Stimulated activated CD4-positive, alpha-beta T cell treated with anti-CD3 and anti-CD28 coated beads, TNF-alpha, amount 100 ng/mL, for 4 hours (primary cell): Measurements from ENCODE around the gene SLC9A7.

Experiments
- DNase-seq, 3 experiments: peaks; one replicate each; pipeline ENCODE4 v3.0.0-alpha.2; 2020; ENCODE audit warnings: low read depth in 3 of 3

The SLC9A7 gene

DNA sequence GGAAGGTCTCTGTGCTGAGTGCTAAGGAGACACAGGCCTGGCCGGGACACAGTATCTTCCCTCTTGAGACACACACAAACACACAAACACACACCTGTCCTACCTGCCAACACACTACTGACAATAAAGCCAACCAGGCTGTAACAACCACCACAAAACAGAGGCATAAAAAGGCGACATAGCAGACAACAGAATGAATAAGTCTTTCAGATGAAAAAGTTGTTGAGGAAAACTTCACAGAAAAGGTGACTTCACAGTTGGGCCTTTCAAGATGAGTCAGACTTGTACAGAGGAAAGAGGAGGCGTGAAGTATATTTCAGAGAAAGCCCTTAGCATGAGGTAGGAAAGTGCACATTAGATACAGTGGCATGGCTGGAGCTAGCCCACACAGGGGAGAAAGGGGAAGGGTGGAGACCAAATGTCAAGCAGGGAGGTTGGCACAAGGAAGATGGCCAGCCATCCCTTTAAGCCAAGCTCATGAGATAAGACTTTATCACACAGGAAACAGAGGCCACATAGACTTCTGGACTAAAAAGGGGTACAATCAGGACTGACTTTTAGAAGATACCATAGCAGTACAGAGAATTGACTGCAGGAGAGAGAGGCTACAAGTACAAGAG, 54.0 kb downstream of the SLC9A7 start:
- no peak for DNase-seq

DNA sequence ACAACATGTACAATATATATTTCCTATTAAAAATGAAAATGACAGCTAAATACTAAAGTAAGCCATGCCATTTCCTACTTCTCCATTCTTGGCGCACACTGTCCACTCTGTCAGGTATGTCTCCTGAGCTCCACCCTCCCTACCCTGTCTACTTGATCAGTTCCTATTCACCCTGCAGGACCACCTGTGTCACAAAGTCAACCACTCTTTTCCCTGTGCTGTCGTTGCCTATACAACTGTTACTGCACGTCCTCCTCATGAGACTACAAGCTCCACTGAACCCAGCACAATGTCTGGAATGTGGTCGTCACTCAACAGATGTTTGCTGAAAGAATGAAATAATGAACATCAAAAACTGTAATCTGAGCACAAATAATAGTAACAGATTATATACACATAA, 54.9 kb downstream of the SLC9A7 start:
- no peak for DNase-seq

DNA sequence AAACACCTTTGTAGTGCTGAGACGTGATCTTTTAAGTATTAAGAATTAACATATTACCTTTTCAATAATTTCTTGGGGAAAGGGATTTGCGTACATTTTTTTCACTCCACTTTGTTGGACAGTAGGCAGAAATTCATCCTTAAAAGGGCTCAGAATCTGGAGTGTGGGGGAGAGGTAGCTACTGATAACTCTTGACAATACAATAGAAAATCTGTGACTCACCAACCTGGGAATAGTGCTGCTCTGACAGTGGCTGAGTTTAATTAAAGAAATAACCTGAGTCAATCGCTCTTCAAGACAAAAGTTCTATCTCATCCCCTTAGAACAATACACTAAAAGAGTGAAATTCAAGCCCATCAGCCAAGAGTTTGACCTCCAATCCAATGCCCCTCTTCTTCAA, 60.2 kb downstream of the SLC9A7 start:
- DNase-seq, result no peak

DNA sequence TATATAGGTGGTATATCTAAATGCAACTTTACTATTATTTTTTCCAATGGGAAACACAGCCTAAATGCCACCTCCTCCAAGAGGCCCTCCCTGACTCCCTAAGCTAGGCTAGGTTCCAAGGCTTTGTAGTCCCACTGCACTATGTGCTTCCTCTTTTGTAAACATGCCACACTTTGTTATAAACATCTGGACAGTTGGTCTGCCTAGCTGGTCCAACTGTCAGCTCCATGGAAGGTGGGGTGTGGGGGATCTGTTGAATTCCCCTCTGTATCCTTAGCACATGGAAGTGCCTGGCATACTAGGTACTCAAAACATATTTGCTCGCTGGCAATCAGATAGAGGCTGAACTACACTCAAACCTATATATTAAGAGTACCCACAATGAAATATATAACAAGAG, 63.4 kb downstream of the SLC9A7 start:
- DNase-seq, result no peak

DNA sequence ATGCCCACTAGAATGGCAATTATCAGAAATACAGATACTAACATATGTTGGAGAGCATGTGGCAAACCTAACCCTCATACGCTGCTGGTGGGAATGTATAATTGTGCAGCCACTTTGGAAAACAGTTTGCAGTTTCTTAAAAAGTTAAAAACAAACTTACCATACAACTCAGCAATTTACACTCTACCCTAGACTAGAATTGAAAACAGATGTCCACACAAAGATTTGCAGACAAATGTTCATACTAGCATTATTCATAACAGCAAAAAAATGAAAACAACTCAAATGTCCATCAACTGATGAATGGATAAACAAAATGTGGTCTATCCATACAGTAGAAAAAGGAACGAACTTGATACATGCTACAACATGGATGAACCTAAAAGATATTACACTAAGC, 64.4 kb downstream of the SLC9A7 start:
- DNase-seq, result no peak

DNA sequence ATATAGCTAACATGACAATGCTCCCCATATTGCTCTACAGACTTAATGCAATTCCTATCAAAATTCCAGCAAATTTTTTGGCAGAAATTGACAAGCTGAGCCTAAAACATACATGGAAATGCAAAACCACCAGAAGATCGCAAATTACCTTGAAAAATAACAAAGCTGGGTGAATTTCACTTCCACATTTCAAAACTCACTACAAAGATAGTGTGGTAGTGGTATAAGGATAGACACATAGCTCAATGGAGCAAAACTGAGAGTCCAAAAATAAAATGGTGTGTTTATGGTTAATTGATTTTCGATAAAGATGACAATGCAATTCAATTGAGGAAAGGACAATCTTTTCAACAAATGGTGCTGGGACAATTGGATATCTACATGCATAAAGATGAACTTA, 65.8 kb downstream of the SLC9A7 start:
- no peak for DNase-seq

DNA sequence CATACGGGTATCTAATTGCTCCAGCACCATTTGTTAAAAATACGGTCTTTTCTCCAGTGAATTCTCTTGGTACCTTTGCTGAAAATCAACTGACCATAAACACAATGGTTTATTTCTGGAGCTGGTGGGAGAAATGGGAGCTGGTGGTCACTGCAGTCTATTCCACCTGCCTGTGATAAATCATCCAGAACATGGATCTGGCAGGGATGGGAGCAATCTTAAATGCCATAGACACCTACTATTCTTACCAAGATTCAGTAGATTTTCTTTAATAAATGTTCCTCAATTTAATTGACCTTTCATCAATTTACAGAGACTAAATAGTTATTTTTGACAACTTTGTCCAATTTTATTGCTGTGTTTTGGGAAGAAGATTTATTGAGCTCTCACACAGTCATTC, 68.1 kb downstream of the SLC9A7 start:
- no peak for DNase-seq

DNA sequence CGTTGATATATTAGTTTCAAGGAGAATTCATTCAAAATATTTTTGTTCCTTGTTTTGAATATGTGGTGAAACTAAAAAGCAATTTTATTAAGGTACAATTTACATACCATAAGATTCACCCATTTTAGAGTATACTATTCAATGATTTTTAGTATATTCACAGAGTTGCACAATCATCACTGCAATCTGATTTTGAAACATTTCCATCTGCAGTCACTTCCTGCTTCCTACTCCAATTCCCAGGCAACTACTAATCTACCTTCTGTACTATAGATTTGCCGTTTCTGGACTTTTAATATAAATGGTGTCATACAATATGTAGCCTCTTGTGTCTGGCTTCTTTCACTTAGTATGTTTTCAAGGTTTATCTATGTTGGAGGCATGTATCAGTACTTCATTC, 71.3 kb downstream of the SLC9A7 start:
- DNase-seq, result no peak

DNA sequence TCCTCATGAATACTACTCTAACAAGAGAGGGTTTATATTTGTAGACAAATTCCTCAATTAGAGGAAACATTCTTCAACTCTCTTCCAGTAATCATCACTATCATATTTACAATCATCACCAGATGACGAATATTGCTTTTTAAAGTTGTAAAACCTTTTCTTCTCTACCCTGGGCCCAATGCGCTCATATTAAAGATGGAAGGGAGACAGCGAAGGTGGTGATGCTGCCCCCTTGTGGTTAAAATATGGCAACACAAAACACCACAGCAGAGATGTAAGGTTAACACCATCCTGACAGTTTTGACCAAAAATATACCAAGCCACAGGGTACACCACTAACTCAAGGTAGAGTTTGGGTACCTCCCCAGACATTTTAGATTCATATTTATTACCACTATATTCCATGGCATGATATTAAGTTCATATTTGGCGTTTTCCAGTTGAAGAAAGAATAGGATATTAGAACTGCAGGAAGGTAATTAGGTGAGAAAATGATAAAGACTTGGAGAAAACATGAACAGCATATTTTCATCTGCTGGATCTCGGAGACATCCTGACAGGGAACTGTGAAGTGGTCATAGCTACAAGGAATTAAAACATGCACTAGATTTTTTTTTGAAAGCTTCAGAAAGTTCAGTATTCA, 72.8 kb downstream of the SLC9A7 start:
- peak in 1 of 3 experiments; percentile 15 for DNase-seq

DNA sequence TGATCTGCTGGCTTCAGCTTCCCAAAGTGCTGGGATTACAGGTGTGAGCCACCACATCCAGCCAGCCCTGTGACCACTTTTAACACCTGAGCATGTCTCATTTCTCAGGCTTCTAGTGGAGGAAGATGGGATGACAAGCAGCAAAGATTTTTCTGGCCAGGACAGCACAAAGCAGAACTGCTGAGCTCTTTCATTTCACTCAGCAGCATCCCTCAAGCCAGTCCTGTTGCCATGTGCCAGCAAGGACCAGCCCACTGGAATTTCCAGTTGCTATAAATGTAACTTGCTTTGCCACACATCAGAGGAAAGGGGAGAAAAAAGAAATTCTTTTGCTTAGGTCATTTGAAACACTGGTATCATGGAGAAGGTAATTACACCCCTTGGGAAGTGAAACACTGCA, 75.9 kb downstream of the SLC9A7 start:
- no peak for DNase-seq

DNA sequence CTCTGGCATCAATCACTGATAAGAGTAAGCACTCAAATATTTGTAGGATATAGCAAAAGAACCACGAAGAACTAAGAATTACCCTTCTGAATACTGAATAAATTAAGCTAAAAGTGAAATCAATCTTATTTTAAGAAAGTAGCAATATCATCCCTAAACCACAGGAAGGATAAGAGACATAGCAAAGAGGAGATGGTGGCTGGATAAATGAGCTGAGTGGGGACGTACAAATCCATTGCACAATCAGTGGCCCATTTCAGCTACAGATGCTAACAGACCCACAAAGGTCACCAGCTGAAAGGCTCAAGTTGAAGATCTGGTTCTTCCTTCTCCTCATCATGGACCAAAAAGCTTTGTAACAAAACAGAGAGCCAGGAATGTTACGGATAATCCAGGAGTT, 77.1 kb downstream of the SLC9A7 start:
- no peak for DNase-seq

DNA sequence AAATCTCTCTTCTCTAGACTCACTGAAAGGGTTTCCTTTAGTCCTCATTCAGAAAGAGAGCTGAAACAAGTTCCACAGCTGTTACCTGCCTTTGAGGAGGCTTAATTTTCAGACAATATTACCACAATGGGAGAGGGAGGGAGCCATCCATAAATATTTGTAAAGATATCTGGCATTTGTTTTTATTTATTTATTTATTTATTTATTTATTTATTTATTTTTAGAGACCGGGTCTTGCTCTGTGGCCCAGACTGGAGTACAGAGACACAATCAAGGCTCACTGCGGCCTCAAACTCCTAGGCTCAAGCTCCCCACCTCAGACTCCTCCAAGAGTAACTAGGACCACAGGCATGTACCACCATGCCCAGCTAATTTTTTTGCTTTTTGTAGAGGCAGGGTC, 80.7 kb downstream of the SLC9A7 start:
- no peak for DNase-seq

DNA sequence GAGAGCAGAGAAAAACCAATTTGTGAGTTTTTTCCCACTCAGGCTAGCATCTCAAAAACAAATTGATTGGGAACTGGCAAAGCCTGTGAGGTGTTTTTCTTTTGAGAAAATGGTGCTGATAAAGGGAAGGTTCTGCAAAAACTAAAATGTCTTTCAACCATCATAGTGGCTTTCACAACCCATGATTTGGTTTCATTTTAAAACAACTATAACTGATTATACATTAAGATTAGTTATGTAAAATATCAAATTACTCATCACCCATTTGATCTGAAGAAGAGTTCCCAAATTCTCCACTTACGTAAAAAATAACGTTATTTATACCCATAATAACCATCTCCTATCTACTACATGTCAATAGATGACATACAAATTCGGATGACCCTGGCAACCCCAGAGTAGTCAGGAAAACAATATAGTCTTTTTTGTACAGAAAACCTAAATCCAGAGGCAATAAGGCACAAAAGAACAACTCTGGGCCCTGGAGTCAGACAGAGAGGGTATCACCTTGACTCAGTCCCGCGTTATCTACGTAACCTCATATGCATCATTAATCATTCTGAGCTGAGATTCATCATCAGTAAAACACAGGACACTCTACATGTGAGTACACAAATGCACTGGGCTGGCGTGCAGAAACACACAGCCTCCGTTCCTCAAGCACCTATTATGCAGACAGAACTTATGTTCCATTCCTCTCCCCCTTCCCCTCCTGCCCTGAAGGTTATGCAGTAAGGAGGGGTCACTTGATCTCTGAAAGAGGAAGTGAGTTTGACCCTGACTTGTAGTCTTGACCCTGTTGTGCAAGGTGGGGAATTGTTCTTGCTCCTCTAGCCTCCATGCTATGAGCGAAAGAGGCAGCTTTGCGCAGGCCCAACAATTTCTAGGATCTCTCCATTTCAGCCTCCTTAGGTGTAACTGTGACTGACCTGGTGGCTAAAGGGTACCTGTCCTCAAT, 82.2 kb downstream of the SLC9A7 start:
- DNase-seq, result no peak

DNA sequence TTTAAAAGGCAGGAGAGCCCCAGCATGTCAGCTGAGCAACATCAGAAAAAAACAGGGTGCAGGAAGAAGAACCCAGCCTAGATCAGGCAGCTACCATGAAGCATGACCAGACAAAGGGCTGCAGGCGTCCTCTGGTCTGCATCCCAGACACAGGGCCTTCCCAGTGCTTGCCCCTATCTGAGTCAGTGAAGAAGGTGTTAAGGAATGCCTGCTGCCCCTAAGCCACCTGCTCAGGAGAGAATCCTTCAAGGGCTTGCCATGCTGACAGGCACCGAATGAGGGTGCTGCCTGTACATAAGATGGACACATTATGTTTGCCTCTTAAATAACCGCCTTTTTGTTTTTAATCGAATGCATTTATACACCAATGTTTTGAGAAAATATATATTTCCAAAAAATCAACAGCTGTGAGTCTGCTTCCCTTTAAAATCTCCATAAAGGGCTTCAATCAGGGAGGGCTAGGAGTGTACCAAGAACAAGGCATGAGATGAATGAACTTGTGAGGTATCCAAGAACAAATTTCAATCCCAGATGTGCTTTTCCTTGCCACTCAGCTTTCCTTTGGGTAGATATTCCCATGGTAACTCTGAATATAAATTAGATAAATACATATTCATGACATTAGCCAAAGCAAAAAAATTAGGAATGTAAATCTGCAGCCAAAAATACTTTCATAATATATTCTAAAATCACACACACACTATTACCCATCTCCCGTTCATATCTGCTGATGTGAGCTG, 85.1 kb downstream of the SLC9A7 start:
- no peak for DNase-seq

DNA sequence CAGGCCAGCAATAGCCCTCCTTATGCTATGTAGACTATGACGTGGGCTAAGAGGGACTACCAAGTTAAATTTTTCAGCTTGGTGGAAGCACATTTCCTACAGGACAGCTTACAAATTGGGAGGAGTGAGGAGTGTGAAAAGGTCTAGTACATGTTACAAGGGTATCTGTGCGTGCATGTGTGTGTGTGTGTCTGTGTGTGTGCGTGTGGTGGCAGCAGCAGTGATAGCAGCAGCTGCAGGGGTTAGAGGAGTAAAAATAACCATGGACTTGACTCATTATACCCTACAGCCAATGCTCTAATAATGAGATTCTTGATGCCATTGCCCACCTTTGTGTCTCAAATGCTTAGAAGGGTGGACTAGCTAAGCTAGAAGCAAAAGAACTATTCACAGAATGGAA, 88.6 kb downstream of the SLC9A7 start:
- no peak for DNase-seq

DNA sequence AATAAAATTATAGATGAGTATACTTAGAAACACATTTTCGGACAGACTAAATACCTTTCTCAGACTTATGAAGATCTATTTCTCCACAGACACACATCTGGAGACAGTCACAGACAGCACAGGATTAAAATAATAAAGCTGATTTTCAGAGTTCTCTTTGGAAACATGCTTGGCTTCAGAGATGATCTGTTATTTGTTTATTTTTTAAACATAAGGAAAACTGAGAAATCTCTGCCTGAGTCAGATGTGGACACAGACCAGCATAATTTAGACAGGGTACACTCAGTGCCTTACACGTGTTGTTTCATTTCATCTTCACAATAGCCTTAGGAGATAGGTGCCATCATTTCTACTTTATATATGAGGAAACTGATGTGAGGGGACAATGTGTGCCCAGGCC, 92.1 kb downstream of the SLC9A7 start:
- no peak for DNase-seq

DNA sequence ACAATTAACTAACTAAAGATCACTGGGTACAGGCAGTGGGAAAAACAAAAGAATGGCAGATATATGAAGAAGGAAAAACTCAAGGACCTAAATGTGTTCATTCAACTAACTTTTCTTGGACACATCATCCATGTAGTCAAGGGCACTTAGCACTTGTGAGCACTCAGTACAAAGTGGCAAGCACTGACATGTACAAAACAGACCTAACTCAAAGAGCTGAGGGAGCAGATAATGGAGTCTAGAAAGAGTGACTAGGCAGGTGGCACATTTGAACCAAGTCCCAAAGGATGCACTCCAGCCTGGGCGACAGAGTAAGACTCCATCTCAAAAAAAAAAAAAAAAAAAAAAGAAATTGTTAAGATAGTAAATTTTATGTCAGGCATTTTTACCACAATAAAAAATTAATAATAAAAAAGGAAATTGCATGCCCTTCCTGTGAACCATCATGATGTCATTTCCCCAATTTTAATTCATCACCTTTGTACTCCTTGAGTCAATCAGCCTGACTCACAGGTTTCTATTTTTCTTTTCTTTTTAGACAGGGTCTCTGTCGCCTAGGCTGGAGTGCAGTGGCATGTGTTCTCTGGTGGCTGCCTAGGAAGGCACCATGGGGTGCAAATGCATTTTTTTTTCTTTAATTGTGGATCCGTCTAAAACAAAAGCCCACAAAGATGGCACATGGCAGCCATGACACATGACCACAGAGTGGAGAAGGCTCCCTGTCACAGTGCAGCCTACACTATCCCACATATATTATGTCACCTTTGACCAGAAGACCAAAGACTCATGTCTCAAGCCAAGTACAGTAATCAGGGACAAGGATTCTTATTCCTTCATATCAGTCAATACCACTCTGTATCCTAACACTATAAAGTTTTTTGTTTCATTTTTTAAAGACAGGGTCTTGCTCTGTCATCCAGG, 93.4 kb downstream of the SLC9A7 start:
- no peak for DNase-seq

DNA sequence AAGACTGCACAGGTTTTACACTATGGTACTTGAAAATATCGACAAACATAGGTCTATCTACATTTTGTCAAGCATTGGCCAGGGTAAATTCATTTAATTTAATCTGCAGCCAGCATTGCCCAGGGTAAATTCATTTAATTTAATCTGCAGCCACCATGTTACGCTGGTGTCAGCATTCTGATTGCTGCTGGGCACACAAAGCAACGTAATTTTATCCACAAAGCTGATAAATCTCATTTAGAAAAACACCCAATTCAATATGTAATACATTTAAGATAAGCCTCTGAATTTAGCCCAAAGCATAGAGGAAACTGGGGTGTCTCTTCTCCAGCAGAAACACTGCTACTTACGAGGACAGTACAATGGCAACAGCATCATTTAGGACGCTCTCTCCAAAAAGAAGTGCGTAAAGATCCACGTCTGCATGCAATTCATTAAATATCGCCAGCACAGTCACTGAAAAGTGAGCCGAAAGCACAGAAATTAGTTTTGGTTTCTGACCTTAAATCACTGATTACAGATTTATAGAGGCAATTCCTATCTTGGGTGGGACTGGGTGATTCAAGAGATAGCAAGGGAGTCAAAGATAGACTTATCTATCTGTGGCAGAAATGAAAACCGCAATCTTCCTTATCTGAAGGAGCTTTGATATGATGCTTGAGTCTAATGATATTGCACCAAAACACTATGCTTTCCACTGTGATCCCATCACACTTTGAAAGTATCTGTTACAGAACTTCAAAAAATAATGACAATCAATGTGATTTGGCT, 96.5 kb downstream of the SLC9A7 start:
- no peak for DNase-seq

DNA sequence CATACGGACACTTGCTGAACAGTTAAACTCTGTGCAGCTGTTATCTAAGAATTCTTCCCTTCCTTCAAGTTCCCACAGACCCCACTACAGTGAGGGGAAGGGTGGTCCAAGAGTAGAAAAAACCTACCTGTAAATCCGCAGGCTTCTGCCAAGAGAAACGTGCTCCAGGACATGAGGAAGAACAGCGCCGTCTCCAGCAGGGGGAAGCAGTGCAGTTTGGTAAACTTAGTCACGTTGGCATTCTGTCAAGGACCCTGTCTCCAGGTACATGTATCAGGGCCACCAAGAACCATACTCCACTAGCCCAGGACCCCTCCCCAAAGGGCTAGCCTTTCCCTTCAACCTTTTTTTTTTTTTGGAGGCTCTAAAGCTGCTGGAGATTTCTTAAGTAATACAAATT, 105.4 kb downstream of the SLC9A7 start:
- no peak for DNase-seq
